Measurements from ENCODE around the gene EXOC6B.
"Not testable (repeated sequence)": the region's sequence is repeated elsewhere in the genome, so short reads cannot be mapped to it uniquely, and the experiment has no call there.

Gene EXOC6B

DNA sequence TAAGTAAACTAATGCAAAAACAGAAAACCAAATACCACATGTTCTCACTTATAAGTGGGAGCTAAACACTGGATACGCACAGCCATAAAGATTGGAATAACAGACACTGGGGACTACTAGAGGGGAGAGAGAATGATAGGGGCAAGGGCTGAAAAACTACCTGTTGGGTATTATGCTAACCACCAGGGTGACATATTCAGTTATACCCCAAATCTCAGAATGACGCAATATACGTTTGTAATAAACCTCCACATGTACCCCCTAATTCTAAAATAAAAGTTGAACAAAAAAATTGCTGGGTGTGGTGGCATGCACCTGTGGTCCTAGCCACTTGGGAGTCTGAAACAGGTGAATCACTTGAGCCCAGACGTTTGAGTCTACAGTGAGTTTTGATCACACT is 157.2 kb downstream of the EXOC6B start:
- DNase-seq = no peak
- in situ Hi-C loops (cut with HindIII; ENCODE audit: low pct_ligation_motif_present, low pct_unique_long_range_greater_than_20kb, low sequenced_read_pairs) = no loop called here

DNA sequence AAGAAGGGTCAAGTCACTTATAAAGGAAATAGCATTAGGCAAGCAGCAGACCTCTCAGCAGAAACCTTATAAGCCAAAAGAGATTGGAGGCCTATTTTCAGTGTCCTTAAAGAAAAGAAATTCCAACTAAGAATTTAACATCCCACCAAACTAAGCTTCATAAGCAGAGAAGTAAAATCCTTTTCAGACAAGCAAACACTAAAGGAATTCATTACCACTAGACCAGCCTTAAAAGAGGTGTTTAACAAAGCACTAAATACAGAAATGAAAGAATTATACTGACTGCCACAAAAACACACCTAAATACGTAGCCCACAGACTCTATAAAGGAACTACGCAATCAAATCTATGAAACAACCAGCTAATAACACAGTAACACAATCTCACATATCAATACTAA is 160.4 kb downstream of the EXOC6B start:
- in situ Hi-C loops (cut with HindIII; ENCODE audit: low pct_ligation_motif_present, low pct_unique_long_range_greater_than_20kb, low sequenced_read_pairs) = no loop called here
- DNase-seq = no peak

- DNase-seq = no peak
- in situ Hi-C loops (cut with HindIII; ENCODE audit: low pct_ligation_motif_present, low pct_unique_long_range_greater_than_20kb, low sequenced_read_pairs) = no loop called here
These were observed 163.8 kb downstream of the EXOC6B start for GRCh38 chr2:72661985-72662384.

- in situ Hi-C loops (cut with HindIII; ENCODE audit: low pct_ligation_motif_present, low pct_unique_long_range_greater_than_20kb, low sequenced_read_pairs) = no loop called here
- no peak for DNase-seq
These were observed 176.0 kb downstream of the EXOC6B start for GRCh38 chr2:72649810-72650209.

- in situ Hi-C loops (cut with HindIII; ENCODE audit: low pct_ligation_motif_present, low pct_unique_long_range_greater_than_20kb, low sequenced_read_pairs); DNase-seq: not testable (repeated sequence)
These were observed 184.6 kb downstream of the EXOC6B start for GRCh38 chr2:72641221-72641620.

GRCh38 chr2:72638600-72639211 is 187.1 kb downstream of the EXOC6B start:
- no peak for DNase-seq
- in situ Hi-C loops (cut with HindIII; ENCODE audit: low pct_ligation_motif_present, low pct_unique_long_range_greater_than_20kb, low sequenced_read_pairs) = no loop called here

GRCh38 chr2:72636210-72636609 is 189.6 kb downstream of the EXOC6B start:
- DNase-seq = no peak
- in situ Hi-C loops (cut with HindIII; ENCODE audit: low pct_ligation_motif_present, low pct_unique_long_range_greater_than_20kb, low sequenced_read_pairs) = no loop called here

GRCh38 chr2:72630767-72631166 is 195.1 kb downstream of the EXOC6B start:
- in situ Hi-C loops (cut with HindIII; ENCODE audit: low pct_ligation_motif_present, low pct_unique_long_range_greater_than_20kb, low sequenced_read_pairs) = no loop called here

DNA sequence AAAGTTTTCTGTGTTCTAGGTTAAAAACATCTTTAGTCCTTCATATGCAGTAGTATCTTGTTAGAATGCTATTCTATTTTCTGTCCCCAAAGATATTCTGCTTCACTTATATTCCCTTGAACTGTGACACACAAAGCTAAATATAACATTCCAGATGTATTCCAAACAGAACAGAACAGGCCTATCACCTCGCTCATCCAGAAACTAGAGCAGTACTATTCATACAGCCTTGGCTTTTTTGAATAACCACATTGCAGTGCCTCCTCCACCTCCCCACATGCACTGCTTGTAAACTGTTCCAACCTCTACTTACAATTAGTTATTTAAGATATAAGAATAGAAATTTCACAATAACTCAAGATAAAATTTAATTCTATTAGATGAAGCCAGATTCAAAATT is 196.8 kb downstream of the EXOC6B start:
- in situ Hi-C loops (cut with HindIII; ENCODE audit: low pct_ligation_motif_present, low pct_unique_long_range_greater_than_20kb, low sequenced_read_pairs) = no loop called here
- no peak for DNase-seq

More at GRCh38 chr2:72630767-72631166, 195.1 kb downstream of the EXOC6B start:
- no peak for DNase-seq

DNA sequence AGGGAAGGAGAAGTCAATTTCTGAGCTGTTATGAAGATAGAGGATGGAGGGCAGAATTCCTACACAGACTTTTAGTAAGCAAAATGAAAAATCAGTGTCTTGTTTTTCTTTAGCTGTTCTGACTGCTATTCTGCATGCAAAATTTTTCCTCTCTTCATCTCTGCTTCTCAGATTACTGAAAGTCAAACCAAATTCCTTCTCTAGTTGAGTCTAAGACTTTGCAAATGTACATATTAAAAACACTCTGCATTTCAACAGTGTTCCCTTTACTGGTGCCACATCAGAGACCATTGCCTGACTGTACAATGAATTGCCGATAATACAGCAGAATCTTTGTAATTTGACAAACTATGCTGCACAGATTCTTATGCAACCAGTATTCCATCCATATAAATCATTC is 198.8 kb downstream of the EXOC6B start:
- DNase-seq = no peak
- in situ Hi-C loops (cut with HindIII; ENCODE audit: low pct_ligation_motif_present, low pct_unique_long_range_greater_than_20kb, low sequenced_read_pairs) = no loop called here

GRCh38 chr2:72625366-72625765 is 200.5 kb downstream of the EXOC6B start:
- in situ Hi-C loops (cut with HindIII; ENCODE audit: low pct_ligation_motif_present, low pct_unique_long_range_greater_than_20kb, low sequenced_read_pairs) = no loop called here
- DNase-seq = no peak

- DNase-seq = no peak
- in situ Hi-C loops (cut with HindIII; ENCODE audit: low pct_ligation_motif_present, low pct_unique_long_range_greater_than_20kb, low sequenced_read_pairs) = no loop called here
These were observed 202.4 kb downstream of the EXOC6B start for GRCh38 chr2:72623481-72623880.

DNA sequence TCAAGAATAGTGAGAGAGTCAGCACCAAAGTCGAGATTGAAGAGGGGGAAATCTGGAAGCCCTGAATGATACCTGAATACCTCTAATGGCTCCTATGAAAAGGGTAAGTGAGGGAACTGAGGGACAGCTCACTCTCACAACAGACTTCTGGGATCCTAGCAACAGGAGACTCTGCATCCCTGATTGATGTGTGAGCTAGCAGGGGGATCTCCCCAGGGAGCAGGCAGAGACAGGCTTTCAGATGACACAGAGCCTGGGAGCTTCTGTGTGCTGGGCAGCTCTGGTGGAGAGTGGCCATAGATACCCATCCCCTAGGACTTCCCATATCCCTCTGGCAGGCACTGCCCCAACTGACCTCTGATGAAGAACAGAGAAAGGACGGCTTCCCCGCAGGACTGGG is 206.2 kb downstream of the EXOC6B start:
- in situ Hi-C loops (cut with HindIII; ENCODE audit: low pct_ligation_motif_present, low pct_unique_long_range_greater_than_20kb, low sequenced_read_pairs) = no loop called here
- DNase-seq = no peak

- in situ Hi-C loops (cut with HindIII; ENCODE audit: low pct_ligation_motif_present, low pct_unique_long_range_greater_than_20kb, low sequenced_read_pairs) = no loop called here
- DNase-seq = no peak
These were observed 211.9 kb downstream of the EXOC6B start for GRCh38 chr2:72613931-72614330.

GRCh38 chr2:72612614-72613160 is 213.1 kb downstream of the EXOC6B start:
- in situ Hi-C loops (cut with HindIII; ENCODE audit: low pct_ligation_motif_present, low pct_unique_long_range_greater_than_20kb, low sequenced_read_pairs) = no loop called here

DNA sequence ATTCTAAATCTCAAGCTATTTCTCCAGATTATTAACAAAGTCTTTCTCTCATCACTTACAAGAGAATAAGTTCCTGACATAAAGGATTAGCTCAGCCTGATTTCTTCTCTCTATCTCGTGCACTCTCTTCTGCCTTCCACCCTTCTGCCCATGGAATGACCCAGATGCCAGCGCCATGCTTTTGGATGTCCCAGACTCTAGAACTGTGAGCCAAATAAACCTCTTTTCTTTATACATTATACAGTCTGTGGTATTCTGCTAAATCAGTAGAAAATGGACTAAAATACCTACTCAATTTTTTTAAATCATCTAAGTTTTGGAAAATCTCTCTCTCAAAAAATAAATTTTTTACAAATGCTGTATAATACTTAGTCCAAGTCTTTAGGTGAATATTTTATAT is 218.6 kb downstream of the EXOC6B start:
- no peak for DNase-seq
- in situ Hi-C loops (cut with HindIII; ENCODE audit: low pct_ligation_motif_present, low pct_unique_long_range_greater_than_20kb, low sequenced_read_pairs) = no loop called here

More at GRCh38 chr2:72612614-72613160, 213.1 kb downstream of the EXOC6B start:
- DNase-seq = no peak

- DNase-seq = peak; percentile 41
- in situ Hi-C loops (cut with HindIII; ENCODE audit: low pct_ligation_motif_present, low pct_unique_long_range_greater_than_20kb, low sequenced_read_pairs) = no loop called here
These were observed 219.9 kb downstream of the EXOC6B start for GRCh38 chr2:72605836-72606442.

GRCh38 chr2:72604468-72604867 is 221.4 kb downstream of the EXOC6B start:
- no peak for DNase-seq
- in situ Hi-C loops (cut with HindIII; ENCODE audit: low pct_ligation_motif_present, low pct_unique_long_range_greater_than_20kb, low sequenced_read_pairs) = no loop called here

- in situ Hi-C loops (cut with HindIII; ENCODE audit: low pct_ligation_motif_present, low pct_unique_long_range_greater_than_20kb, low sequenced_read_pairs) = no loop called here
- no peak for DNase-seq
These were observed 222.4 kb downstream of the EXOC6B start for GRCh38 chr2:72603481-72603880.

DNA sequence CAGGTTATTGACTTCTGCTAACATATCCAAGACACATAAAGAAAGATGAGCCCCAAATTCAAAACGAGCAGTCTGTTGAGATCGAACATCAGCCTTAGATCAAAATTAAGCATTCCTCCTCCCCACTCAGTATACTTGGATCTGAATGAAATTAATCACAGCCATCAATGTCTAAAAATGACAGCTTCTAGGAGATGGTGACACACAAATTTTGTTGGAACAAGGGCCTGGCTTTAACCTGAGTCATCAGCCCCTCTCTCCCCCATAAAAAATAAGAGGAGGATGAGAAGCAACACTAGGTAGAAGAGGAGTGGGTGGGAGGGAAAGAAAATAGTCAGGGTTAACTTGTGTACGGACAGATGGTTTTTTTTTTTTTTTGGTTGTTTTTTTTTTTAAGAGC is 223.1 kb downstream of the EXOC6B start:
- no peak for DNase-seq
- in situ Hi-C loops (cut with HindIII; ENCODE audit: low pct_ligation_motif_present, low pct_unique_long_range_greater_than_20kb, low sequenced_read_pairs) = no loop called here

Measured in ACHN (cell line).